GM21737 (cell line): ENCODE data around the gene CTCFL.
A peak's percentile ranks its signal among the peaks of the same experiment; 100 is the strongest.

Experiments used
- ATAC-seq: cut with Tn5 transposase; IDR thresholded peaks from one replicate; pipeline ENCODE4 v1.9.1; 2021; ENCODE audit warnings: mild to moderate bottlenecking, moderate library complexity; ENCODE audit not compliant: unreplicated experiment

Gene CTCFL

DNA sequence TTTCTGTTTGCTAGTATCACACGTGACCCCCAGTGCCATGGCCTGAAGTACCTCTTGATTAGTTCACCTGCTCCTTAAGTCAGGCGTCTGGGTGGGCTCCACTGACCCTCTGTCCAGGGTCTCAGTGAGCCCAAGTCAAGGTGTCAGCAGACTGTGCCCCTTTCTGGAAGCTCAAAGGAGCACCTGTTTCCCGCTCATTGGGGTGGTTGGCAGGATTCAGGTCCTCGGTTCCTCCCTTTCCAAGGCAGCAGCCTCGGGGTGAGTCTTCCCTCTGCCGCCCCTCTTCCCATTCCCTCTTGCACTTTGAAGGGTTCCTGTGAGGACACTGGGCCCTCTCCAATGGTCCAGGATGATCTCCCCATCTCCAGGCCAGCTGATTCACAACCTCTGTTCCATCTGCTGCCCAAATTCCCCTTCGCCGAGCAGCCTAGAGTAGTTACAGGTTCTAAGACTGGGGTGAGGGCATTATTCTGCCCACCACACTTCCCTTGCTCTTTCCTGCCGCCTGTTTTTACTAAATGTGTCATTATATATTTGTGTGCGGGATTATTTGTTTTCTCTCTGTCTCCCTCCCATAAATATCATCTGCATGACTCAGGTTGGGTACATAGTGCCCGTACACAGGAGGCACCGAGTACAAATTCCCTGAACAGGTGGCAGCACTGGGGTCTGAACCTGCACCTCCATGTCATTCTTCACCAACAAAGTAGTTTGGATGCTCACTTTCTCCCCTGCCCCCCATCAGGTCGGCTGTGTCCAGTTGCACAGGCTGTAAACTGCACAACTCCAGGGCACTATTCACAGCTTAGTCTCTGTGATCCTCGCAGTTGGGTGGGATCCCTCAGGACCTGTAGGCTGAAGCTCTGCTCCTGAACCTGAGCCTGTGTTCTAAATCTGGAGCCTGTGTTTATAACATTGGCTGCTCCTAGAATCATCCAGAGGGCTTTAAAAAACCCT, 75.3 kb downstream of the CTCFL start:
- peak; percentile 5 for ATAC-seq

DNA sequence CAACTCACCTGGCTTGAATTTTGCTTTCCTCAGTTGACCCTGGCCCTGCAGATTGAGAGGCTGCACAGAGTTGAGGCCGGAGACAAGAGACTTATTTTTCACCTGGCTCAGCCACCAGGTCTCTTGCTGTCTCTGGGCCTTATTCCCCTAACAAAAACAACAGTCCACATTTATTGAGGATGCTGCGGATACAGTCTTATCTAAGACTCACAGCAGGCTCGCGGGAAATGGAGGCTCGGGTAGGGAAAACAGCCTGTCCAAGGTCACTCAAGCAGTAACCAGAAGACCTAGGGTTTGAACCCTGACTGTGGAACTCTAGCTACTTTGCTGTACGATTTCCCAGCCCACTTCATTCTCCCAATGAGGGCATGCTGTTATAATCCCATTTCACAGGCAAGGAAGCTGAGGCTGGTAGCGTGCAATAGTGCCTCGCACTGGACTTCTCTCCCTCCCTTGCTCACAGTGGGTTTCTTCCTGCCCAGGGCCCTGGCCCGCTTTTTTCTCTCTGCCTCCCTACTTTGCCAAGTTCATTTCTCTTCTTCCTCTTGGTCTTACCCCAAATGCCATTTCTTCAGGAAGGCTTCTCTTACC, 76.1 kb downstream of the CTCFL start:
- no peak for ATAC-seq
